Upper lobe of right lung (tissue), 1 donor: Measurements from ENCODE around the gene DNM1. TPM values are rescaled to one million over a fixed set of nuclear protein-coding genes. Genes with fewer than 3 reads are reported as not detected.
A peak's percentile ranks its signal among the peaks of the same experiment; 100 is the strongest.

Experiments used
- ATAC-seq: fragments of 200-7000 bp; cut with Tn5 transposase; one replicate; pipeline ENCODE4 v1.9.1; 2020; ENCODE audit warnings: mild to moderate bottlenecking, moderate library complexity
- DNase-seq: peaks from one replicate; pipeline ENCODE4 v3.0.0-alpha.2; 2020
- H3K27ac ChIP-seq: fragments of 200-600 bp; one replicate; pipeline ENCODE4 v1.8.0; 2022
- H3K27me3 ChIP-seq: fragments of 200-600 bp; one replicate; pipeline ENCODE4 v1.8.0; 2022; ENCODE audit warnings: mild to moderate bottlenecking
- H3K36me3 ChIP-seq: fragments of 200-600 bp; one replicate; pipeline ENCODE4 v1.8.0; 2022
- H3K4me1 ChIP-seq: fragments of 200-600 bp; one replicate; pipeline ENCODE4 v1.8.0; 2022
- H3K4me3 ChIP-seq: fragments of 200-600 bp; one replicate; pipeline ENCODE4 v1.8.0; 2022; ENCODE audit warnings: mild to moderate bottlenecking
- H3K9me3 ChIP-seq: fragments of 200-600 bp; one replicate; pipeline ENCODE4 v1.8.0; 2022
- intact Hi-C: fragments of 100-400 bp; cut with DNase I; formaldehyde crosslinking; loops from one replicate; pipeline ENCODE4 v1.11.0; 2022
- total RNA-seq: library from RNA; stranded (reverse); fragmentation: NEBNext Ultra II Directional; extraction: Animal tissue kit (Norgen Biotek cat#: 25700); gene quantifications from one replicate; pipeline ENCODE4 v1.2.1, GENCODE V29; 2021
- TF ChIP-seq, protein P1 (sequence below): fragments of 200-600 bp; IDR thresholded peaks from one replicate; pipeline ENCODE4 v1.8.0; 2022; ENCODE audit warnings: antibody characterized with exemption
- donor health status: DM: no; HTN: yes; CAD: no; lungs with severe emphysema.

DNM1 gene
- total RNA-seq, 1 donor from 2014 or later = 5.2 TPM

DNA sequence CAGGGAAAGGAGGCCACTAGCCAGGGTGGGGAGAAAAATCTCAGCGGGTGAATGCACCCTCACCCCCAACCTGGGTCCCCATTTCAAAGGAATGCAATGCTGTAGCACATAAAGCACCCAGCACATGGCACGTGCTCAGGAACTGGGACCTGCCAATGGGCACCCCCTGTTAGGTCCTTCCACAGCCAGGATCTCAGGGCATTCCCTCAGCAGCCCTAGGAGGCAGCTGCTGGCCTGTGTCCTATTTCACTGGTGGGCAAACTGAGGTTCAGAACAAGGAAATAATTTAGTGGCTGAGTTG lies 8.8 kb downstream of the DNM1 start:
- no peaks in the 10 kb centered on the region for H3K36me3 ChIP-seq
- TF ChIP-seq, protein P1, sequence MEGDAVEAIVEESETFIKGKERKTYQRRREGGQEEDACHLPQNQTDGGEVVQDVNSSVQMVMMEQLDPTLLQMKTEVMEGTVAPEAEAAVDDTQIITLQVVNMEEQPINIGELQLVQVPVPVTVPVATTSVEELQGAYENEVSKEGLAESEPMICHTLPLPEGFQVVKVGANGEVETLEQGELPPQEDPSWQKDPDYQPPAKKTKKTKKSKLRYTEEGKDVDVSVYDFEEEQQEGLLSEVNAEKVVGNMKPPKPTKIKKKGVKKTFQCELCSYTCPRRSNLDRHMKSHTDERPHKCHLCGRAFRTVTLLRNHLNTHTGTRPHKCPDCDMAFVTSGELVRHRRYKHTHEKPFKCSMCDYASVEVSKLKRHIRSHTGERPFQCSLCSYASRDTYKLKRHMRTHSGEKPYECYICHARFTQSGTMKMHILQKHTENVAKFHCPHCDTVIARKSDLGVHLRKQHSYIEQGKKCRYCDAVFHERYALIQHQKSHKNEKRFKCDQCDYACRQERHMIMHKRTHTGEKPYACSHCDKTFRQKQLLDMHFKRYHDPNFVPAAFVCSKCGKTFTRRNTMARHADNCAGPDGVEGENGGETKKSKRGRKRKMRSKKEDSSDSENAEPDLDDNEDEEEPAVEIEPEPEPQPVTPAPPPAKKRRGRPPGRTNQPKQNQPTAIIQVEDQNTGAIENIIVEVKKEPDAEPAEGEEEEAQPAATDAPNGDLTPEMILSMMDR = no peak
- ATAC-seq (no peak), DNase-seq (no peak)
- no peaks in the 10 kb centered on the region for H3K27me3 ChIP-seq
- H3K4me1 ChIP-seq = no peaks in the 10 kb centered on the region
- H3K4me3 ChIP-seq = no peak overlapping the region
- H3K27ac ChIP-seq = no peak overlapping the region
- no peaks in the 10 kb centered on the region for H3K9me3 ChIP-seq
- intact Hi-C loops = no loop called here

DNA sequence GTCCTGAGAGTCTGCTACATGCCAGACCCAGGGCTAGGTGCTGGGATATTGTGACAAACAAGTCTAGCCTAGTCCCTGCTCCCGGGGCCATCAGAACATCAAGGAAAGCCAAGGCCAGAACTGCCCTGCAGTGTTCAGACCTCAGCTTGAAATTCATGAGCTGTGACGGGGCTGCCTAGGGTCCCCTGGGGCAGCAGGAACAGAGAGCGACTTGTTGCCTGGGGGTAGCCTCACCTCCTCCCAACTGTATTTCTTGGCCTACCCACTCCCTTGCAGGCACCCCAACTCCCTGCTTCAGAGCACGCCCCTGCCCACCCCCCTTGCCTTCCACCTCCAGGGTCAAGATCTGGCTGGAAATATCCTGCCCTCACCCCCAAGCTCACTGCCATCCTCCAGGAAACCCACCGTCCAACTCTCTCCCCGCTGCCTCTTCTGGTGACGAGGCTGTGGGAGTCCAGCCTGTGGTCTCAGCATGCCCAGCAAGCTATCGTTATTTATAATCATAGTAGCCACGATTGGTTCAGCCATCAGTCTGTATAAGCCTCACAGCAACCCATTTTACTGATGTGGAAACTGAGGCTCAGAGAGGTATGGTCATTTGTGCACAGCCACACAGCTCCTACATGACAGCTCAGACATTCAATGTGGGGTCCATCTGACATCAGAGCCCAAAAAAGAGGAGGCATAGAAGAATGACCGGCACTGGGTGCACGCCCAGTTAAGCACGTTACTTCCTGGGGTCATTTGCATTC lies 10.7 kb downstream of the DNM1 start:
- Histone ChIP-seq H3K9me3 (no peaks in the 10 kb centered on the region), H3K27me3 (no peaks in the 10 kb centered on the region), H3K36me3 (no peaks in the 10 kb centered on the region), H3K4me1 (peaks cover 9% of the 10 kb centered on the region), H3K27ac (no peak overlapping the region), H3K4me3 (no peak overlapping the region)
- DNase-seq (no peak), ATAC-seq (no peak)
- TF ChIP-seq, protein P1 = no peak
- intact Hi-C loops = no loop called here

DNA sequence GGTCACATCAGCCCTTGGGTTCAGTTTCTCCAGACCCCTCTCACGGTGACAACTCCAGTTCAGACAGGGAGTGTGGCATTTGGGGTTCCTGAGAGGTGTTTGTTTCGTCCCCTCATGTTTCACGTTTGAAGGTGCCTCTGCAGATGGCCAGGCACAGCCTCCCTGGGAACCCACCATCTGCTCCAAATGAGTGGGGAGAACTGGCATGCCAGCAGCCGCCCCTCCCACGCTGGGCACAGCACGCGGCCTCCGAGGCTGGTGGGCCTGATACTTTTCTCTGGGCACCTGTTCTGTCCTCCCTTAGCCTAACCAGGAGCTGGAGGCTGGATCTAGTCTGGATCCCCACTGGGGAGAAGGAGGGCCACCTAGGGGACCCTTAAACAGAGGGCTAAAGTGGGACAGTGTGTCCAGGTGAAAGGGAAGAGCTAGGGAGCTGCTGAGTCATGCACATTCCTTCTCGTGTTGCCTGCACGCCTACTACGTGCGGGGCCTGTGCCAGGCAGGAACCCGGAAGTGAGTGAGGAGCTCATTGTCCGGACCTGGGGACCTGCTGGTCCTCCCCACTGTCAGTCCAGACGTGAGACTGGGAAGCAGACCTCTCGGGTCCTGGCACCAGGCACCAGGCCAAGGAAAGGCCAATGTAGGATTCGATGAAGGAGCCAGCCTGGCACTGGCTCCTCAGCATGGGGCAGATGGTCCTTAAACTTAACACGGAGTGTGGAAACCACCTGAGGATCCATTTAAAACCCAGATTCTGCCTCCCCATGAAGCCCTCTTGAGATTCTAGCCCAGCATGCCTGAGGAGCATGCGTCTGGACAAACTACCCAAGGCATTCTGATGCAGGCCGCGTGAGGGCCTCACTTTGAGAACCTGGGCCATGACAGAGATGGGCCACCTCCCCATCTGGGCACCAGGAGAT lies 11.7 kb downstream of the DNM1 start:
- peak overlapping the region; percentile 30 for H3K27ac ChIP-seq
- no peak overlapping the region for H3K4me3 ChIP-seq
- H3K27me3 ChIP-seq = no peaks in the 10 kb centered on the region
- TF ChIP-seq, protein P1 = no peak
- no peak for ATAC-seq
- no peaks in the 10 kb centered on the region for H3K36me3 ChIP-seq
- peak; percentile 61 for DNase-seq
- intact Hi-C loops = no loop called here
- H3K9me3 ChIP-seq = no peaks in the 10 kb centered on the region
- peaks cover 13% of the 10 kb centered on the region for H3K4me1 ChIP-seq

DNA sequence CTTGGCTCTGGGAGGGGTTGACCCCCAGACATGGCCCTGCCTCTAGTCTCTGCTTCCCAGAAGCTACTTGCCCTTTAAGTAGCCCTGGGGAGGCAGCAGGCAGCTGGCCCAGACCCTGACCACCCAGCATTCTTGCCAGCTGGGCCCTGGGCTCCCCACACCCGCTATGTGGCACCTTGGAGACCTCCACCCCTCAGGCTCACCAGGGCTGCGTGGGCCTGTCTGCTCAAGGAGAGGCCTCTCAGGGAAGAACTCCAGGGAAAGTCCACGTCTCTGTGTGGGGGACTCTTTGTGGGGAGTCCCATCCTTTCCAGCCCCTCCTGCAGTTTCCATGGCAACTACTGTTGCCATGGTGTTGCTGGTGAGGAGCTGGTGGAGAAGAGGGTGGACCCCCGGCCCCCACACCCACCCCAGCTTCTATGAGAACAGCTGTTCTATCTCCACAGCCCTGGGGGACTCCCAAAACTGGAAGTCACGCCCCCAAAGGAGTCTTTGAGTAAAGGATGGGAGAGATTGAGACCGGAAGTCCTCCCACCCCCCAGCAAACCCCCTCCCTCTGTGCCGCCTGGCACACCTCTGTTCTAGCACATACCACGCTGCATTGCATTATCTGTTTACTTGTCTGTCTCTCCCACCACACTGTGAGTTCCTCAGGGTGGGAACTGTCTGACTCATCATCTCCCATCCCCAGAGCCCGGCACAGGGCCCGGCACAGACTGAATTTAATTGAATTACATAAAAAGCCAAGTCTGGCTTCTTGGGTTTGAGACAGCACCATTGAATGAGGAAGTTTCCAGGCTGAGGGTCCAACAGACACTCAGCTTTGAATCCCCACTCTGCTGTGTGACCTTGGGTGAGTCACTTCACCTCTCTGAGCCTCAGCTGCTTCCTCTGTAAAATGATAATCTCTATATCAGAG lies 12.6 kb downstream of the DNM1 start:
- Histone ChIP-seq H3K27me3 (no peaks in the 10 kb centered on the region), H3K9me3 (no peaks in the 10 kb centered on the region), H3K4me3 (no peak overlapping the region), H3K27ac (no peak overlapping the region), H3K36me3 (no peaks in the 10 kb centered on the region), H3K4me1 (peaks cover 13% of the 10 kb centered on the region)
- TF ChIP-seq, protein P1 = no peak
- peak; percentile 55 for DNase-seq
- intact Hi-C loops = no loop called here
- no peak for ATAC-seq

DNA sequence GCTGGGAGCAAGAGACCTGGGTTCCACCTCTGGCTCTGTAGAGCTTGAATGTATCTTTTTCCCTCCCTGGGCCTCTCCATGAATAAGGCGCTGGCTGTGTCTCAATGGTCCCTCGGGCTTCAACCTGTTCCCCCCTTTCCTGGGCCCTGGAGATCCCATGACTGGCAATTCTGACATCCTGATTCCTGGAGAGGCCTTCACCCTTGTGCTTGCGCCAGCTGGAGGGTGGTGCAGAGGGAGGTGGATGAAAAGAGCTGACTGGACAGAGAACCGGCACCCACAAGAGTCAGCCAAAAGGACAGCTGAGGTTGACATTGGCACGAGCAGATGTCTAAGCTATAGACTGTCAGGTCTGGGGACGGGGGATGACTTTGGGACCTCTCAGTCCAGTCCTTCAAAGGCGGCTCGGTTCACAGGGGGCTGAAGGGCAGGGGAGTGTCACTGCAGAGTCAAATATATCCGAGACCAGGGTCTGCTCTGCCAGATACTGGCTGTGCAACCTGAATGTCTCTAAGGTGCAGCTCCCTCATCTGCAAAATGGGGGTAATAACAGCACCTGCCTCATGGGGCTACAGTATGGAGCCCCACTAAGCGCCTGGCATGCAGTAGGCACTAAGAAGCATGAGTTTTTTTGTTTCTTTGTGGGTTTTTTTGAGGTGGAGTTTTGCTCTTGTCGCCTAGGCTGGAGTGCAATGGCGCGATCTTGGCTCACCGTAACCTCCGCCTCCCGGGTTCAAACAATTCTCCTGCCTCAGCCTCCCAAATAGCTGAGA lies 13.8 kb downstream of the DNM1 start:
- no peak overlapping the region for H3K4me3 ChIP-seq
- H3K27ac ChIP-seq = no peak overlapping the region
- intact Hi-C loops = no loop called here
- no peaks in the 10 kb centered on the region for H3K36me3 ChIP-seq
- H3K4me1 ChIP-seq = peaks cover 13% of the 10 kb centered on the region
- H3K27me3 ChIP-seq = no peaks in the 10 kb centered on the region
- peak; percentile 56 for DNase-seq
- TF ChIP-seq, protein P1 = no peak
- no peaks in the 10 kb centered on the region for H3K9me3 ChIP-seq
- no peak for ATAC-seq
